ENCODE data around the gene XPO5. TPM values are rescaled to one million over a fixed set of nuclear protein-coding genes. Genes with fewer than 3 reads are reported as not detected.

The XPO5 gene
- total RNA-seq, 2 experiments from 2014 or later = 58.5 to 74.9 TPM

- TF ChIP-seq EZH2phosphoT487 (IDR thresholded peaks at IDR 0.05; ENCODE audit: borderline replicate concordance, low read depth, low read length) (no peak), CTCF (conservative IDR thresholded peaks at IDR 0.05; ENCODE audit: low read length) (no peak)
- H3K4me2 ChIP-seq (ENCODE audit: low read length) = no peak overlapping the region
- no peaks in the 10 kb centered on the region for H3K9me3 ChIP-seq (ENCODE audit: low read length)
- H4K20me1 ChIP-seq (ENCODE audit: insufficient read depth, low read length) = no peaks in the 10 kb centered on the region
- no peak overlapping the region for H3K27ac ChIP-seq (ENCODE audit: low read depth, low read length, poor library complexity, severe bottlenecking)
- no peak overlapping the region for H2AFZ ChIP-seq (ENCODE audit: low read length)
- H3K4me1 ChIP-seq (ENCODE audit: insufficient read depth, low read length, poor library complexity, severe bottlenecking) = no peaks in the 10 kb centered on the region
- no peaks in the 10 kb centered on the region for H3K79me2 ChIP-seq (ENCODE audit: insufficient read depth, low read depth, low read length)
- H3K36me3 ChIP-seq (ENCODE audit: insufficient read depth, low read length) = peaks cover 56% of the 10 kb centered on the region
- H3K9me2 ChIP-seq (ENCODE audit: insufficient read depth, low read length) = no peaks in the 10 kb centered on the region
- H3K4me3 ChIP-seq (ENCODE audit: low read depth, low read length, poor library complexity, severe bottlenecking) = no peak overlapping the region
- ChIA-PET POLR2A (interaction anchor here (0.9 to 1.0 kb wide), 2 partner anchors 13 to 51 kb away, joined by 3 read pairs; no protein-coding TSS in a partner anchor), CTCF (ENCODE audit: unreplicated experiment) (no interaction called here)
- intact Hi-C loops (cut with micrococcal nuclease; ENCODE audit: unreplicated experiment) = loop anchor here (10.0 kb wide), 1 partner anchor 429 kb away; the partner anchor contains the start of gene PTK7
- BruUV-seq (replicated peaks) = no TSS peak
- DNase-seq (ENCODE audit: low spot score) = no peak
These were observed 72.4 kb downstream of the XPO5 start for GRCh38 chr6:43503443-43503842.

GRCh38 chr6:43502666-43503065 is 73.2 kb downstream of the XPO5 start:
- Histone ChIP-seq H3K9me2 (ENCODE audit: insufficient read depth, low read length) (no peaks in the 10 kb centered on the region), H3K79me2 (ENCODE audit: insufficient read depth, low read depth, low read length) (no peaks in the 10 kb centered on the region), H3K4me2 (ENCODE audit: low read length) (no peak overlapping the region), H3K4me3 (ENCODE audit: low read depth, low read length, poor library complexity, severe bottlenecking) (no peak overlapping the region), H3K27ac (ENCODE audit: low read depth, low read length, poor library complexity, severe bottlenecking) (no peak overlapping the region), H2AFZ (ENCODE audit: low read length) (no peak overlapping the region), H4K20me1 (ENCODE audit: insufficient read depth, low read length) (no peaks in the 10 kb centered on the region), H3K36me3 (ENCODE audit: insufficient read depth, low read length) (peaks cover 61% of the 10 kb centered on the region), H3K4me1 (ENCODE audit: insufficient read depth, low read length, poor library complexity, severe bottlenecking) (no peaks in the 10 kb centered on the region), H3K9me3 (ENCODE audit: low read length) (no peaks in the 10 kb centered on the region)
- TF ChIP-seq CTCF (conservative IDR thresholded peaks at IDR 0.05; ENCODE audit: low read length) (no peak), EZH2phosphoT487 (IDR thresholded peaks at IDR 0.05; ENCODE audit: borderline replicate concordance, low read depth, low read length) (no peak)
- no peak for DNase-seq (ENCODE audit: low spot score)
- BruUV-seq (replicated peaks) = no TSS peak
- intact Hi-C loops (cut with micrococcal nuclease; ENCODE audit: unreplicated experiment) = loop anchor here (10.0 kb wide), 1 partner anchor 428 kb away; the partner anchor contains the start of gene PTK7
- POLR2A ChIA-PET = interaction anchor here (0.9 kb wide), 1 partner anchor 50 kb away, joined by 3 read pairs; no protein-coding TSS in a partner anchor
- CTCF ChIA-PET (ENCODE audit: unreplicated experiment) = no interaction called here

GRCh38 chr6:43500921-43501320 is 74.9 kb downstream of the XPO5 start:
- H3K79me2 ChIP-seq (ENCODE audit: insufficient read depth, low read depth, low read length) = no peaks in the 10 kb centered on the region
- no peaks in the 10 kb centered on the region for H3K9me3 ChIP-seq (ENCODE audit: low read length)
- H3K4me2 ChIP-seq (ENCODE audit: low read length) = no peak overlapping the region
- no peak overlapping the region for H3K27ac ChIP-seq (ENCODE audit: low read depth, low read length, poor library complexity, severe bottlenecking)
- H3K36me3 ChIP-seq (ENCODE audit: insufficient read depth, low read length) = peaks cover 59% of the 10 kb centered on the region
- no peaks in the 10 kb centered on the region for H3K9me2 ChIP-seq (ENCODE audit: insufficient read depth, low read length)
- TF ChIP-seq EZH2phosphoT487 (IDR thresholded peaks at IDR 0.05; ENCODE audit: borderline replicate concordance, low read depth, low read length) (no peak), CTCF (conservative IDR thresholded peaks at IDR 0.05; ENCODE audit: low read length) (no peak)
- BruUV-seq (replicated peaks) = no TSS peak
- no peak overlapping the region for H2AFZ ChIP-seq (ENCODE audit: low read length)
- ChIA-PET POLR2A (interaction anchor here (0.6 to 0.7 kb wide), 2 partner anchors 70 to 245 kb away, joined by 3 read pairs; no protein-coding TSS in a partner anchor), CTCF (ENCODE audit: unreplicated experiment) (interaction anchor here (0.6 kb wide), 1 partner anchor 266 kb away, joined by 8 read pairs; no protein-coding TSS in a partner anchor)
- no peak for DNase-seq (ENCODE audit: low spot score)
- no peaks in the 10 kb centered on the region for H4K20me1 ChIP-seq (ENCODE audit: insufficient read depth, low read length)
- no peak overlapping the region for H3K4me3 ChIP-seq (ENCODE audit: low read depth, low read length, poor library complexity, severe bottlenecking)
- intact Hi-C loops (cut with micrococcal nuclease; ENCODE audit: unreplicated experiment) = loop anchor here (10.0 kb wide), 1 partner anchor 426 kb away; the partner anchor contains the start of gene PTK7
- no peaks in the 10 kb centered on the region for H3K4me1 ChIP-seq (ENCODE audit: insufficient read depth, low read length, poor library complexity, severe bottlenecking)

Measured in OCI-LY7 (cell line).